A549 (cell line): Measurements from ENCODE around the gene DPY30. TPM values are rescaled to one million over a fixed set of nuclear protein-coding genes. Genes with fewer than 3 reads are reported as not detected.

Source experiments
- ATAC-seq, 2 experiments: fragments of 200-7000 bp in 1 of 2; fragments of >200 bp in 1 of 2; cut with Nextera tagmentation in 1 of 2; cut with Tn5 transposase in 1 of 2; 3 replicates each; pipeline versions ENCODE4 v1.8.0 to v1.9.1; 2018 to 2020; ENCODE audit warnings: mild to moderate bottlenecking in 1 of 2, moderate library complexity in 1 of 2
- CTCF ChIA-PET: fragments of 300-600 bp; sonication (Branson Sonifier 250); formaldehyde crosslinking; extraction: SDS; loops from one replicate; lab custom pipeline; 2021; ENCODE audit warnings: antibody characterized with exemption, inconsistent platforms; lab: Yijun Ruan, JAX
- POLR2A ChIA-PET: fragments of 350-600 bp; formaldehyde crosslinking; extraction: SDS; loops from one replicate; lab custom pipeline; 2021; ENCODE audit warnings: antibody characterized with exemption, inconsistent platforms; lab: Yijun Ruan, JAX
- DNase-seq, 2 experiments: peaks; one replicate each; pipeline versions ENCODE4 v3.0.0 to v3.0.0-alpha.2; 2011 to 2016; ENCODE audit warnings: low read depth in 1 of 2, low spot score in 1 of 2
- FAIRE-seq: peaks from 2 replicates; lab custom pipeline; 2011; peaks lifted over from hg19 to GRCh38; lab: Jason Lieb, UNC
- H3K27ac ChIP-seq, 2 experiments: fragments of >200 bp; sonication (Bioruptor Twin); formaldehyde crosslinking; 3 replicates each; pipeline ENCODE4 v1.5.1; 2016 to 2017
- H3K4me1 ChIP-seq: fragments of >200 bp; sonication (Bioruptor Twin); formaldehyde crosslinking; 3 replicates; pipeline ENCODE4 v1.6.1; 2016
- H3K4me2 ChIP-seq: fragments of >200 bp; sonication (Bioruptor Twin); formaldehyde crosslinking; 3 replicates; pipeline ENCODE4 v1.6.1; 2016
- H3K4me3 ChIP-seq: fragments of >200 bp; sonication (Bioruptor Twin); formaldehyde crosslinking; 3 replicates; pipeline ENCODE4 v1.5.1; 2016
- H3K9me3 ChIP-seq: fragments of >200 bp; sonication (Bioruptor Twin); formaldehyde crosslinking; 3 replicates; pipeline ENCODE4 v1.6.1; 2016
- BCL3 ChIP-seq: fragments of >200 bp; sonication (Bioruptor Twin); formaldehyde crosslinking; IDR thresholded peaks from 3 replicates; pipeline ENCODE4 v1.6.1; 2016
- BHLHE40 ChIP-seq: IDR thresholded peaks from 2 replicates; pipeline ENCODE4 v1.6.1; 2012; ENCODE audit warnings: low read depth, low read length, inconsistent platforms
- CEBPB ChIP-seq, 2 experiments: fragments of >200 bp in 1 of 2; sonication (Bioruptor Twin) in 1 of 2; formaldehyde crosslinking in 1 of 2; IDR thresholded peaks; 2 replicates each; pipeline ENCODE4 v1.6.1; 2012 to 2016
- CHD4 ChIP-seq: fragments of 200-600 bp; sonication (generic); IDR thresholded peaks from 2 replicates; pipeline ENCODE4 v1.6.1; 2016; ENCODE audit warnings: antibody characterized with exemption, mild to moderate bottlenecking, borderline replicate concordance
- EHMT2 ChIP-seq: fragments of 200-600 bp; sonication (generic); IDR thresholded peaks from 2 replicates; pipeline ENCODE4 v1.6.1; 2016; ENCODE audit warnings: antibody characterized with exemption, low read depth, mild to moderate bottlenecking, moderate library complexity
- EP300 ChIP-seq, 2 experiments: fragments of >200 bp; sonication (Bioruptor Twin); formaldehyde crosslinking; IDR thresholded peaks; 2 replicates in 1 of 2; 3 replicates in 1 of 2; pipeline ENCODE4 v1.6.1; 2016 to 2017
- HDAC2 ChIP-seq: fragments of 200-600 bp; sonication (generic); IDR thresholded peaks from 2 replicates; pipeline ENCODE4 v1.6.1; 2016
- HEYL ChIP-seq: fragments of 250-450 bp; sonication (Bioruptor Pico); IDR thresholded peaks from 2 replicates; pipeline ENCODE4 v1.8.0; 2021; ENCODE audit warnings: mild to moderate bottlenecking, moderate library complexity
- HOXA7 ChIP-seq: fragments of 250-450 bp; sonication (Bioruptor Pico); IDR thresholded peaks from 2 replicates; pipeline ENCODE4 v1.5.0; 2020; ENCODE audit warnings: mild to moderate bottlenecking, moderate library complexity
- HOXB5 ChIP-seq: fragments of 250-450 bp; sonication (Bioruptor Pico); IDR thresholded peaks from 2 replicates; pipeline ENCODE4 v1.5.0; 2020; ENCODE audit warnings: mild to moderate bottlenecking, moderate library complexity
- JUNB ChIP-seq: fragments of >200 bp; sonication (Bioruptor Twin); formaldehyde crosslinking; IDR thresholded peaks from 2 replicates; pipeline ENCODE4 v1.6.1; 2016
- MYC ChIP-seq: IDR thresholded peaks from 2 replicates; pipeline ENCODE4 v1.6.1; 2012; ENCODE audit warnings: mild to moderate bottlenecking, inconsistent platforms, low read length, improper control_type of control experiment, borderline replicate concordance
- NR3C1 ChIP-seq: fragments of >200 bp; sonication (Bioruptor Twin); formaldehyde crosslinking; IDR thresholded peaks from 3 replicates; pipeline ENCODE4 v1.6.1; 2017
- POLR2AphosphoS2 ChIP-seq: conservative IDR thresholded peaks from 2 replicates; pipeline ENCODE4 v1.6.1; 2012; ENCODE audit warnings: low read length, improper control_type of control experiment, inconsistent platforms
- RAD21 ChIP-seq, 2 experiments: fragments of >200 bp in 1 of 2; sonication (Bioruptor Twin) in 1 of 2; formaldehyde crosslinking in 1 of 2; IDR thresholded peaks in 1 of 2; conservative IDR thresholded peaks in 1 of 2; 2 replicates in 1 of 2; 3 replicates in 1 of 2; pipeline ENCODE4 v1.6.1; 2012 to 2018; ENCODE audit warnings: inconsistent platforms in 1 of 2
- RCOR1 ChIP-seq: fragments of 150-350 bp; IDR thresholded peaks from 2 replicates; pipeline ENCODE4 v1.6.1; 2014; ENCODE audit warnings: antibody characterized with exemption, low read length, low read depth
- RFX5 ChIP-seq: fragments of 450-650 bp; IDR thresholded peaks from 2 replicates; pipeline ENCODE4 v1.7.1; 2014; ENCODE audit warnings: antibody characterized with exemption, mild to moderate bottlenecking, moderate library complexity
- SMC3 ChIP-seq: fragments of >200 bp; sonication (Bioruptor Twin); formaldehyde crosslinking; IDR thresholded peaks from 3 replicates; pipeline ENCODE4 v1.6.1; 2018; ENCODE audit warnings: inconsistent platforms
- TFCP2L1 ChIP-seq: fragments of 250-450 bp; sonication (Bioruptor Pico); IDR thresholded peaks from 2 replicates; pipeline ENCODE4 v1.5.0; 2021; ENCODE audit warnings: mild to moderate bottlenecking
- TP53 ChIP-seq: fragments of 250-450 bp; sonication (Bioruptor Pico); IDR thresholded peaks from 2 replicates; pipeline ENCODE4 v1.5.0; 2021; ENCODE audit warnings: mild to moderate bottlenecking, moderate library complexity
- USF2 ChIP-seq: fragments of 450-650 bp; IDR thresholded peaks from 2 replicates; pipeline ENCODE4 v1.6.1; 2014; ENCODE audit warnings: antibody characterized with exemption
- ZC3H11A ChIP-seq: fragments of 450-650 bp; IDR thresholded peaks from 2 replicates; pipeline ENCODE4 v1.6.1; 2014; ENCODE audit warnings: antibody characterized with exemption, mild to moderate bottlenecking
- ZNF302 ChIP-seq: fragments of 250-450 bp; sonication (Bioruptor Pico); IDR thresholded peaks from 2 replicates; pipeline ENCODE4 v1.9.0; 2021; ENCODE audit warnings: inconsistent platforms, mild to moderate bottlenecking, moderate library complexity
- ZSCAN20 ChIP-seq: fragments of 250-450 bp; sonication (Bioruptor Pico); IDR thresholded peaks from 2 replicates; pipeline ENCODE4 v1.8.0; 2022; ENCODE audit warnings: mild to moderate bottlenecking, moderate library complexity
- WGBS: methylation state at CpG from one replicate; pipeline ENCODE4 v1.1.6; 2017; ENCODE audit errors: missing lambda C conversion rate; 5-methylcytosine and 5-hydroxymethylcytosine counted together
- polyA plus RNA-seq, 4 experiments: library from polyadenylated mRNA; depleted of rRNA in 3 of 4; stranded (reverse); fragments of >200 nt; fragmentation: RNase III in 1 of 4; extraction: RNeasy Plus Mini Kit Qiagen cat#74134 plus additional on column Dnase treatment in 1 of 4; gene quantifications; 2 replicates in 3 of 4; 3 replicates in 1 of 4; pipeline ENCODE4 v1.2.3, GENCODE V29; 2011 to 2017
- TF ChIP-seq, protein P1 (sequence below): fragments of 250-450 bp; sonication (Bioruptor Pico); IDR thresholded peaks from 2 replicates; pipeline ENCODE4 v1.5.0; 2020; ENCODE audit warnings: low read depth, mild to moderate bottlenecking, moderate library complexity
- TF ChIP-seq, protein P2 (sequence below): IDR thresholded peaks from 2 replicates; pipeline ENCODE4 v1.6.1; 2012
- TF ChIP-seq, protein P3 (sequence below): fragments of 150-350 bp; IDR thresholded peaks from 2 replicates; pipeline ENCODE4 v1.6.1; 2014; ENCODE audit warnings: low read depth, mild to moderate bottlenecking, low read length
- TF ChIP-seq, protein P4 (sequence below): fragments of >200 bp; sonication (Bioruptor Twin); formaldehyde crosslinking; IDR thresholded peaks from 3 replicates; pipeline ENCODE4 v1.5.1; 2016

The DPY30 gene
- polyA plus RNA-seq, 2 of the 4 experiments (the other 2 are of a cell fraction) = 153 to 239 TPM

GRCh38 chr2:32011485-32011960 is 28.1 kb downstream of the DPY30 start:
- peak overlapping the region; percentile 97 to 99 for H3K27ac ChIP-seq
- peak overlapping the region; percentile 96 for H3K4me3 ChIP-seq
- ChIA-PET CTCF (interaction anchor here (1.0 kb wide), 1 partner anchor 11 kb away, joined by 3 read pairs; no protein-coding TSS in a partner anchor), POLR2A (interaction anchor here (0.6 to 1.9 kb wide), 6 partner anchors 28 to 611 kb away, joined by 3 to 11 read pairs (median 4); partner anchors contain the start of genes DPY30, SLC30A6 and SPAST)
- H3K4me2 ChIP-seq = peak overlapping the region; percentile 70
- no peak for DNase-seq
- FAIRE-seq = no peak
- peak; percentile 10; the same call in 1 of the 2 replicates for TF ChIP-seq CHD4
- TF ChIP-seq, protein P1, sequence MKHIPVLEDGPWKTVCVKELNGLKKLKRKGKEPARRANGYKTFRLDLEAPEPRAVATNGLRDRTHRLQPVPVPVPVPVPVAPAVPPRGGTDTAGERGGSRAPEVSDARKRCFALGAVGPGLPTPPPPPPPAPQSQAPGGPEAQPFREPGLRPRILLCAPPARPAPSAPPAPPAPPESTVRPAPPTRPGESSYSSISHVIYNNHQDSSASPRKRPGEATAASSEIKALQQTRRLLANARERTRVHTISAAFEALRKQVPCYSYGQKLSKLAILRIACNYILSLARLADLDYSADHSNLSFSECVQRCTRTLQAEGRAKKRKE (CRISPR knock-in tag) = no peak
- no peak for ATAC-seq
- H3K9me3 ChIP-seq = no peaks in the 10 kb centered on the region
- WGBS = 73% methylated on average over 5 of the region's 5 CpGs
- H3K4me1 ChIP-seq = peaks cover 31% of the 10 kb centered on the region

DNA sequence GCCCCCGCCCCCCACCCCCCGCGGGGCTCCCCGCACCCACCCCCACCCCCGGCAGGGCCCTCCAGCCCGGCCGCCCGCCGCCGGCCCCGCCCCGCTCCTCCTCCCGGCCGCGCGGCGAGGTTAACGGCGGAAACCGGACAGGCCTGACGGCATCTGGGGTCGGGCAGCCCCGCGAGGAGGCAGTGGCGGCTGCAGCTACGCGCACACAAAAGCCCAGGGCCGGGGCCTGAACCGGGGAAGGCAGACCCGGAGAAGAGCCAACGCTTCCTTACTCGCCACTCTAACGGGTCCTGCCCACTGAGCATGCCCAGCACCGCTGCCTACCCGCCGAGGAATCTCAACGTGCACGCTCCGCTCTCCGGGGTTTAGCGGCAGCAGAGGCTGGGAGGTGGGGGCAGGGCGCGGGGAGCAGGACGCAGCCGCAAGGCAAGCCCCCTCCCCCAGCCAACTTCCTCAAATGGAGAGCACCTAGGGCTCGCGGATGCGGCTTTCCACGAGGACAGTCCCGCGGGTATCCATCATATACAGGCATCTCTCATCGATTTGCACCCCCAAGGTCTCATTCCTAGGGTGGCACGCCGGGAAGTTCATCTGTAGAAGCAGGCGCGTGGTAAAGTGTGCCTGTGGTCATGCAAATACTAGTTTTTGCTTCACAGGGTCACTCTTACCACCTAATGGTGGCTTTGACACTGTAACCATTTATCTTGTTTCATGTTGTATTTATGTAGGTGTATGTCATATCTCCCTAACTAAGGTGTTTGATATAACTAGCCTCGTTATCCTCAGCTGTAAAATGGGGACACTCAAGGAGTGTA is 28.7 kb downstream of the DPY30 start, which contains the start of gene MEMO1:
Gene MEMO1, minus strand, starts transcription at position 339 of the 815 bp plus-strand sequence. CDS start 761 bp downstream, outside the sequence.
- DNase-seq (peak; percentile 97 to 98), ATAC-seq (peak; percentile 78 to 84), FAIRE-seq (no peak)
- H3K4me2 ChIP-seq = peak within 1 kb of the TSS; percentile 85
- peaks cover 37% of the 10 kb centered on the region for H3K4me1 ChIP-seq
- POLR2A ChIA-PET = interaction anchor here (0.6 to 1.9 kb wide), 12 partner anchors 9 to 612 kb away, joined by 3 to 11 read pairs (median 4); partner anchors contain the start of genes DPY30, SLC30A6 and SPAST
- peak within 1 kb of the TSS; percentile 96 for H3K4me3 ChIP-seq
- H3K9me3 ChIP-seq = no peaks in the 10 kb centered on the region
- CTCF ChIA-PET = interaction anchor here (1.0 kb wide), 1 partner anchor 10 kb away, joined by 3 read pairs; no protein-coding TSS in a partner anchor
- WGBS = under 1% methylated on average over 29 of the region's 57 CpGs
- peak within 1 kb of the TSS; percentile 97 to 99 for H3K27ac ChIP-seq
- peak; percentile 91 for TF ChIP-seq CHD4
- TF ChIP-seq USF2 = no peak; the same call in 1 of the 2 replicates
- TF ChIP-seq, protein P2, sequence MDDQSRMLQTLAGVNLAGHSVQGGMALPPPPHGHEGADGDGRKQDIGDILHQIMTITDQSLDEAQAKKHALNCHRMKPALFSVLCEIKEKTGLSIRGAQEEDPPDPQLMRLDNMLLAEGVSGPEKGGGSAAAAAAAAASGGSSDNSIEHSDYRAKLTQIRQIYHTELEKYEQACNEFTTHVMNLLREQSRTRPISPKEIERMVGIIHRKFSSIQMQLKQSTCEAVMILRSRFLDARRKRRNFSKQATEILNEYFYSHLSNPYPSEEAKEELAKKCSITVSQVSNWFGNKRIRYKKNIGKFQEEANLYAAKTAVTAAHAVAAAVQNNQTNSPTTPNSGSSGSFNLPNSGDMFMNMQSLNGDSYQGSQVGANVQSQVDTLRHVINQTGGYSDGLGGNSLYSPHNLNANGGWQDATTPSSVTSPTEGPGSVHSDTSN = peak; percentile 47; the same call in 1 of the 2 replicates
- peak; percentile 84; the same call in 2 of the 3 replicates for TF ChIP-seq BCL3
- no peak for TF ChIP-seq NR3C1
- no peak for TF ChIP-seq TP53
- no peak for TF ChIP-seq BHLHE40
- TF ChIP-seq TFCP2L1 (CRISPR knock-in tag) = 0 out of 2 replicates have a peak, but pooled peaks have one; percentile 61
- 0 out of 2 replicates have a peak, but pooled peaks have one; percentile 21 for TF ChIP-seq RCOR1
- TF ChIP-seq, protein P3, sequence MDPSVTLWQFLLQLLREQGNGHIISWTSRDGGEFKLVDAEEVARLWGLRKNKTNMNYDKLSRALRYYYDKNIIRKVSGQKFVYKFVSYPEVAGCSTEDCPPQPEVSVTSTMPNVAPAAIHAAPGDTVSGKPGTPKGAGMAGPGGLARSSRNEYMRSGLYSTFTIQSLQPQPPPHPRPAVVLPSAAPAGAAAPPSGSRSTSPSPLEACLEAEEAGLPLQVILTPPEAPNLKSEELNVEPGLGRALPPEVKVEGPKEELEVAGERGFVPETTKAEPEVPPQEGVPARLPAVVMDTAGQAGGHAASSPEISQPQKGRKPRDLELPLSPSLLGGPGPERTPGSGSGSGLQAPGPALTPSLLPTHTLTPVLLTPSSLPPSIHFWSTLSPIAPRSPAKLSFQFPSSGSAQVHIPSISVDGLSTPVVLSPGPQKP = no peak
- no peak for TF ChIP-seq EHMT2
- TF ChIP-seq HOXA7 (CRISPR knock-in tag) = peak; percentile 56; the same call in 1 of the 2 replicates
- TF ChIP-seq JUNB = no peak
- peak; percentile 54; the same call in 1 of the 2 replicates for TF ChIP-seq HOXB5 (CRISPR knock-in tag)
- no peak for TF ChIP-seq ZSCAN20 (CRISPR knock-in tag)
- no peak for TF ChIP-seq HEYL (CRISPR knock-in tag)
- no peak for TF ChIP-seq CEBPB (IDR thresholded peaks at IDR 0.05)
- TF ChIP-seq, protein P4, sequence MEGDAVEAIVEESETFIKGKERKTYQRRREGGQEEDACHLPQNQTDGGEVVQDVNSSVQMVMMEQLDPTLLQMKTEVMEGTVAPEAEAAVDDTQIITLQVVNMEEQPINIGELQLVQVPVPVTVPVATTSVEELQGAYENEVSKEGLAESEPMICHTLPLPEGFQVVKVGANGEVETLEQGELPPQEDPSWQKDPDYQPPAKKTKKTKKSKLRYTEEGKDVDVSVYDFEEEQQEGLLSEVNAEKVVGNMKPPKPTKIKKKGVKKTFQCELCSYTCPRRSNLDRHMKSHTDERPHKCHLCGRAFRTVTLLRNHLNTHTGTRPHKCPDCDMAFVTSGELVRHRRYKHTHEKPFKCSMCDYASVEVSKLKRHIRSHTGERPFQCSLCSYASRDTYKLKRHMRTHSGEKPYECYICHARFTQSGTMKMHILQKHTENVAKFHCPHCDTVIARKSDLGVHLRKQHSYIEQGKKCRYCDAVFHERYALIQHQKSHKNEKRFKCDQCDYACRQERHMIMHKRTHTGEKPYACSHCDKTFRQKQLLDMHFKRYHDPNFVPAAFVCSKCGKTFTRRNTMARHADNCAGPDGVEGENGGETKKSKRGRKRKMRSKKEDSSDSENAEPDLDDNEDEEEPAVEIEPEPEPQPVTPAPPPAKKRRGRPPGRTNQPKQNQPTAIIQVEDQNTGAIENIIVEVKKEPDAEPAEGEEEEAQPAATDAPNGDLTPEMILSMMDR = no peak
- peak in 1 of 2 experiments; percentile 5; a peak in 1 of 5 replicates for TF ChIP-seq EP300 (IDR thresholded peaks at IDR 0.05)
- TF ChIP-seq ZC3H11A = no peak
- peak; percentile 87; the same call in 1 of the 2 replicates for TF ChIP-seq MYC
- peak; percentile 19 to 44; a peak in 4 of 5 replicates for TF ChIP-seq RAD21 (conservative IDR thresholded peaks at IDR 0.05 in 1 of 2, IDR thresholded peaks at IDR 0.05 in 1 of 2)
- peak; percentile 83 for TF ChIP-seq RFX5
- TF ChIP-seq SMC3 = no peak; the same call in 2 of the 3 replicates
- no peak for TF ChIP-seq ZNF302 (CRISPR knock-in tag)
- TF ChIP-seq POLR2AphosphoS2 = no peak
- TF ChIP-seq HDAC2 = peak; percentile 90
